Measurements from ENCODE around the gene FERD3L. TPM values are rescaled to one million over a fixed set of nuclear protein-coding genes. Genes with fewer than 3 reads are reported as not detected.

Gene FERD3L
- total RNA-seq, 5 donors from 2014 or later (not counting 1 experiment from before 2014, with no cell fraction given), result not detected

DNA sequence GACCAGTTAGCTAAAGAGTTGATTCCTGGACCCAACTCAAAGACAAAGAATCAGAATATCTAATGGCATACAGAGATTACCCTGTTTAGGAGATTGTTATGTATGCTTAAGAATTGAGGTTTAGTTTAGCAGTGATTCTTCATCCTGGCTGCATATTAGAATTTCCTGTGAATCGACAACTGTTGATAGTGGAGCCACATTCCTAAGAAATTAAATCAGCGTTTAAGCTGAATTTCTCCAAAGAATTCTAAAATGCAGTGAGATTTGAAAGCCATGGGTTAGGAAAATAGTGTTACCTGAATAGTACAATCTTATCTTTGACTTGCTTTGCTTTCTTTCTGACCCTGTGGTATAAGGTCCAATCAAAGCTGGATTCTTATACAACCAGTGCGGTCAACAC lies 16.4 kb upstream of the FERD3L start:
- DNase-seq (no peak), ATAC-seq (replicated peaks in 1 of 4) (no peak)
- Mint-ChIP-seq H3K4me1 (no peaks in the 10 kb centered on the region), H3K27me3 (no peaks in the 10 kb centered on the region), H3K27ac (no peak overlapping the region), H3K9me3 (peaks cover 0 to 12% (median 6%) of the 10 kb centered on the region in 3 donors), H3K36me3 (no peaks in the 10 kb centered on the region), H3K4me3 (no peak overlapping the region)
- ChIA-PET CTCF (no interaction called here), POLR2A (no interaction called here)
- no peaks in the 10 kb centered on the region for H3K4me1 ChIP-seq (ENCODE audit: control insufficient read depth in 1 of 2, extremely low read depth in 1 of 2, insufficient read depth in 2 of 2, low read length in 2 of 2)
- H3K27ac ChIP-seq (ENCODE audit: low read length), result no peak overlapping the region
- H3K36me3 ChIP-seq (ENCODE audit: control insufficient read depth in 2 of 2, extremely low read depth in 1 of 2, insufficient read depth in 1 of 2, low read length in 1 of 2), result no peaks in the 10 kb centered on the region
- no peak overlapping the region for H3K4me3 ChIP-seq (ENCODE audit: control insufficient read depth in 1 of 2, extremely low read depth in 1 of 2, low read length in 1 of 2)
- H3K9me3 ChIP-seq, result no peaks in the 10 kb centered on the region
- H3K27me3 ChIP-seq (replicated peaks in 1 of 2; ENCODE audit: control insufficient read depth in 2 of 2, extremely low read depth in 1 of 2, insufficient read depth in 2 of 2, low read length in 1 of 2), result no peaks in the 10 kb centered on the region
- WGBS (ENCODE audit: insufficient coverage), result 100% methylated on average over 1 of the region's 3 CpGs

DNA sequence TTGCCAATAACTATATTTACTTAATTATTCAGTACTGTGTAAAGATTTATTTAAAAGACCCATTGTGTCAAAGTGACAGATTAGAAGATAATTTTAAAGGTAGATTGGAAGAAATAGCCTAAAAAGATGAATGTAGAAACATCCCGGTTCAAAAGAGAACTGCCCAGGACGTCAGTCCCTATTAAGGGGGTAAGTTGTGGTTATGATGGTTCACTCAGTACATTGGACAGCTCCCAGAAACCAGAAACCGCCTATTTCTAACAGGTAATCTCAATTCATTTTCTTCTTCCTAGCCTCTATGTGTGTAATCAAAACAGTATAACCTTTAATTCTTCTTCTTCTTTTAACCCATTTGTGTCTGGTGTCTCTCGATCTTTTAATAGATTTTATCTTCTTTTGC lies 1.5 kb upstream of the FERD3L start:
- POLR2A ChIA-PET, result no interaction called here

DNA sequence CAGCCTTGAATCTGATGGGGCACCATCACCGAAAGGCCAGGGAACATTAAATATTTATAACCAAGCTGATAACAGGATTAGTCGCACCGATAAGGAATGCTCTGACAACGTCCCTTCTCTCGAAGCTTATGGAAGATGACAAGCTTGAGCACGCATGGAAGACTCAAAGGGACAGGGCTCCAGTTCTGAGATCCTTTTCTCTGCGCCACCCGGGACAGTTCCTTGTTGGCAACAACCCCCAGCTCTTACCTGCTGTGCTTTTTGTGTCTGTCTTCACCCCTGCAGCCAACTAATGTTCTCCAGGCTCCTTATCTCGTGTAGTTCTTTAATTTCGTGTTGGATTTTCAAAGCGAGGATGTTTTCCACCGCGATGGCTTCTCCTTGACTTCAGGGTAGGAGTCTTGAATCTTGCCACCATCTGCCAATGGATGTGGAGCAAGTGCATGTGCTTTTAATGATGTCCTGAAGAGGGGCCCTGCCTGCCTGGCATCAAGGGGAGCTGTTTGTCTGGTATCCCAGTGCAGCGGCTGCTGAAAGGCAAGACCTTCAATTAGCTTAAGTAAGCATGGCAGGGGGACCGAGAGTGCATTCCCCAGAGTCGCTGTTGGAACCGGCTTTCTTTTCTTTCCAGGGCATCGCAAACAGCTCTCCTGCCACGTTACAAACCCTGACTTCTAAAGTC lies 354 bp upstream of the FERD3L start:
- Mint-ChIP-seq H3K27ac (no peak overlapping the region), H3K4me1 (no peaks in the 10 kb centered on the region), H3K4me3 (no peak overlapping the region), H3K27me3 (peaks cover 35 to 43% of the 10 kb centered on the region in 2 donors), H3K9me3 (peaks cover 4 to 8% (median 4%) of the 10 kb centered on the region in 3 donors), H3K36me3 (no peaks in the 10 kb centered on the region)
- Histone ChIP-seq H3K36me3 (ENCODE audit: control insufficient read depth in 2 of 2, extremely low read depth in 1 of 2, insufficient read depth in 1 of 2, low read length in 1 of 2) (no peaks in the 10 kb centered on the region), H3K9me3 (no peaks in the 10 kb centered on the region), H3K4me1 (ENCODE audit: control insufficient read depth in 1 of 2, extremely low read depth in 1 of 2, insufficient read depth in 2 of 2, low read length in 2 of 2) (no peaks in the 10 kb centered on the region), H3K4me3 (ENCODE audit: control insufficient read depth in 1 of 2, extremely low read depth in 1 of 2, low read length in 1 of 2) (no peak overlapping the region), H3K27me3 (replicated peaks in 1 of 2; ENCODE audit: control insufficient read depth in 2 of 2, extremely low read depth in 1 of 2, insufficient read depth in 2 of 2, low read length in 1 of 2) (peaks cover 16 to 29% of the 10 kb centered on the region in 2 experiments), H3K27ac (ENCODE audit: low read length) (no peak overlapping the region)
- DNase-seq (no peak), ATAC-seq (replicated peaks in 1 of 4) (no peak)
- ChIA-PET POLR2A (no interaction called here), CTCF (interaction anchor here in 1 of 2 donors (0.6 kb wide), 1 partner anchor 188 kb away, joined by 3 read pairs; no protein-coding TSS in a partner anchor)
- WGBS (ENCODE audit: insufficient coverage), result 8% methylated on average over 17 of the region's 19 CpGs

More for the DNA sequence above, 1.5 kb upstream of the FERD3L start:
- Histone ChIP-seq H3K27me3 (replicated peaks in 1 of 2; ENCODE audit: control insufficient read depth in 2 of 2, extremely low read depth in 1 of 2, insufficient read depth in 2 of 2, low read length in 1 of 2) (peaks cover 16 to 29% of the 10 kb centered on the region in 2 experiments), H3K4me1 (ENCODE audit: control insufficient read depth in 1 of 2, extremely low read depth in 1 of 2, insufficient read depth in 2 of 2, low read length in 2 of 2) (no peaks in the 10 kb centered on the region), H3K36me3 (ENCODE audit: control insufficient read depth in 2 of 2, extremely low read depth in 1 of 2, insufficient read depth in 1 of 2, low read length in 1 of 2) (no peaks in the 10 kb centered on the region), H3K4me3 (ENCODE audit: control insufficient read depth in 1 of 2, extremely low read depth in 1 of 2, low read length in 1 of 2) (no peak overlapping the region), H3K9me3 (no peaks in the 10 kb centered on the region), H3K27ac (ENCODE audit: low read length) (no peak overlapping the region)
- no peak overlapping the region for H3K27ac Mint-ChIP-seq
- no peaks in the 10 kb centered on the region for H3K36me3 Mint-ChIP-seq
- H3K4me3 Mint-ChIP-seq, result no peak overlapping the region
- no peak for ATAC-seq (replicated peaks in 1 of 4)
- no CpG with 5 or more reads among the region's 4 CpGs for WGBS (ENCODE audit: insufficient coverage)
- no peaks in the 10 kb centered on the region for H3K4me1 Mint-ChIP-seq
- H3K9me3 Mint-ChIP-seq, result peaks cover 4 to 10% (median 7%) of the 10 kb centered on the region in 3 donors
- CTCF ChIA-PET, result no interaction called here
- H3K27me3 Mint-ChIP-seq, result peaks cover 35 to 43% of the 10 kb centered on the region in 2 donors
- DNase-seq, result no peak

DNA sequence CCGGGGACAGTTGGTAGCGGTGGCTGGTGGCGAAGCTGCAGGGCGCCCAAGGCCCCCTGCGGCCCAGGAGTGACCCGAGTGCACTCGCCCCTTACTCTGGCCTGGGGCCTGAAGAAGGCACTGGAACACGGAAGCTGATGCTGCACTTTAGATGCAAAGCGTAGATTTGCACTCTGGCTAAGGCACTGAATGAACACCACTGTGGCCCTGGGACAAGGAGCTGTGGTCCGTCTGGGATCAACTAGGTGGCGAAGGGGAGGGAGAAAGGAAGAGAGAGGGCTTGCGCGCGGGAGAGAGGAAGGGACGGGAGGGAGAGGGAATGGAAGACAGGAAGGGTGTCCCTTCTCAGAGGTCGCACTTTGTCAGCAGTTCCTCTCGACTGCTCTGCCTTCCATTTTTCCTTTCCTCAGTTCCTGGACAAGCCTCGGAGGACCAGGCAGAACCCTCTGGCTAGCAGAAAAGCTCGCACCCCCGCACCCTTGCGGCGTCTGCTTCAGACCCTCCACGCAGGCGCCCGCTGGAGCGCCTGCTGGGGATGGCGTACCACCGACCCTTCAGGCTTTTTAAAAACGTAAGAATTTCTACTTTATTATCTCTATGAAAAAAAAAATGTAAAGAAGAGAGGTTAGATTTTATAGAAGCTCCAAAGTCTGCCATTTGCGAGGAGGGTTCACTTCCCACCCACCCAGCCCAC lies 1.2 kb downstream of the FERD3L start:
- DNase-seq (no peak), ATAC-seq (replicated peaks in 1 of 4) (no peak)
- Histone ChIP-seq H3K4me3 (ENCODE audit: control insufficient read depth in 1 of 2, extremely low read depth in 1 of 2, low read length in 1 of 2) (no peak overlapping the region), H3K36me3 (ENCODE audit: control insufficient read depth in 2 of 2, extremely low read depth in 1 of 2, insufficient read depth in 1 of 2, low read length in 1 of 2) (no peaks in the 10 kb centered on the region), H3K9me3 (no peaks in the 10 kb centered on the region), H3K27me3 (replicated peaks in 1 of 2; ENCODE audit: control insufficient read depth in 2 of 2, extremely low read depth in 1 of 2, insufficient read depth in 2 of 2, low read length in 1 of 2) (peaks cover 16 to 29% of the 10 kb centered on the region in 2 experiments), H3K4me1 (ENCODE audit: control insufficient read depth in 1 of 2, extremely low read depth in 1 of 2, insufficient read depth in 2 of 2, low read length in 2 of 2) (no peaks in the 10 kb centered on the region), H3K27ac (ENCODE audit: low read length) (no peak overlapping the region)
- peaks cover 4 to 8% (median 4%) of the 10 kb centered on the region in 3 donors for H3K9me3 Mint-ChIP-seq
- WGBS (ENCODE audit: insufficient coverage), result 8% methylated on average over 23 of the region's 30 CpGs
- peaks cover 35 to 43% of the 10 kb centered on the region in 2 donors for H3K27me3 Mint-ChIP-seq
- H3K27ac Mint-ChIP-seq, result no peak overlapping the region
- H3K4me3 Mint-ChIP-seq, result no peak overlapping the region
- ChIA-PET CTCF (interaction anchor here in 1 of 2 donors (0.6 kb wide), 1 partner anchor 1641 kb away, joined by 3 read pairs; no protein-coding TSS in a partner anchor), POLR2A (no interaction called here)
- no peaks in the 10 kb centered on the region for H3K4me1 Mint-ChIP-seq
- H3K36me3 Mint-ChIP-seq, result no peaks in the 10 kb centered on the region

DNA sequence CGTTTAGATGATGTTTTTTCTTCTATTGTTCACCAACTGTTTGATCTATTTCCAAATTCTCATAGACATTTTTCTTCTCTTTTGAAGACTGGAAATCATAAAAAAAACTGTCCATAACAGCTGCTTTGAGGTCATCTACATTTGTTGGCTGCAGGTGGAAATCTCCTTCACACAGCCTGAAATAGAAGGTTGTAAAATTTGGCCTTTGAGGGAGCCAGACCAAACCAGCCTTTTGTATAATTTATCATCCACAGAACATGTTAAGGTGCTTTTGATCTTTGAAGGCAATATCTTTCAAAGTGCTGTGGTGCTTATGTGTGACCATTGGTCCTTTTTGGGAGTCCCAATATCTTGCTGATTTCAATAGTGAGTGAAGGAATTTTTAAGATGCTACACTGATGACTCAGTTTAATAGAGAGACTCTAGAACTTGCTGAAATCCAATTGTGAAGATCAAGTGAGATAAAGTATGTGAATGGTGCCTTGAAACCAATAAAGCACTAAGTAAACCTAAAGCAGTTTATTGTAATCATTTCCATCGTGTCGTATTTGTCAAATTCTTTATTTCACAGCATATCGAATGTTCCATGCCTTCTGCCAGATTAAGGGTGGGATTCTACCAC lies 5.4 kb downstream of the FERD3L start:
- Mint-ChIP-seq H3K27ac (no peak overlapping the region), H3K36me3 (no peaks in the 10 kb centered on the region), H3K4me3 (no peak overlapping the region), H3K4me1 (no peaks in the 10 kb centered on the region), H3K27me3 (peaks cover 16 to 19% of the 10 kb centered on the region in 2 donors), H3K9me3 (peaks cover 0 to 4% (median 4%) of the 10 kb centered on the region in 3 donors)
- 100% methylated on average over 1 of the region's 4 CpGs for WGBS (ENCODE audit: insufficient coverage)
- no peaks in the 10 kb centered on the region for H3K4me1 ChIP-seq (ENCODE audit: control insufficient read depth in 1 of 2, extremely low read depth in 1 of 2, insufficient read depth in 2 of 2, low read length in 2 of 2)
- CTCF ChIA-PET, result no interaction called here
- POLR2A ChIA-PET, result no interaction called here
- no peak overlapping the region for H3K4me3 ChIP-seq (ENCODE audit: control insufficient read depth in 1 of 2, extremely low read depth in 1 of 2, low read length in 1 of 2)
- H3K36me3 ChIP-seq (ENCODE audit: control insufficient read depth in 2 of 2, extremely low read depth in 1 of 2, insufficient read depth in 1 of 2, low read length in 1 of 2), result no peaks in the 10 kb centered on the region
- H3K27me3 ChIP-seq (replicated peaks in 1 of 2; ENCODE audit: control insufficient read depth in 2 of 2, extremely low read depth in 1 of 2, insufficient read depth in 2 of 2, low read length in 1 of 2), result peaks cover 6 to 14% of the 10 kb centered on the region in 2 experiments
- no peak for ATAC-seq (replicated peaks in 1 of 4)
- DNase-seq, result no peak
- H3K27ac ChIP-seq (ENCODE audit: low read length), result no peak overlapping the region
- no peaks in the 10 kb centered on the region for H3K9me3 ChIP-seq

DNA sequence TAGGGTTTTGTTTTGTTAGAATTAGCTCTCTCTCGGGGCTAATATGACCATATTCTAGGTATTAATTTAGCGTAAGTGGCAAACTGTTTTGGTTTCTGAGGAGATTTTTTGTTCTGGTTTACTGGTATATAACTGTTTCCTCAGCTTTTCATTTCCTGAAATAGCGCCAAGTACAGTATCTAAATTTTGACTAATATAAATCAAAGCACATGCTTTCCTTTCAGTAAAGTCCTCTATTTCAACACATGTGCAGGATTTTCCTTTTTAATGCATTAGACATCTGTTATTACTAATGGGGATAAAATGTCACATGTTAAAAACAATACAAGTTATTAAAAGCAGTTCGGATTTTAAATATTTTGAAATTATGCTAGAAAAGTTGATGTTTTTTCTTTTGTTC lies 11.3 kb downstream of the FERD3L start:
- Mint-ChIP-seq H3K9me3 (peaks cover 0 to 4% (median 2%) of the 10 kb centered on the region in 3 donors), H3K27ac (no peak overlapping the region), H3K27me3 (no peaks in the 10 kb centered on the region), H3K4me3 (no peak overlapping the region), H3K4me1 (no peaks in the 10 kb centered on the region), H3K36me3 (no peaks in the 10 kb centered on the region)
- no peaks in the 10 kb centered on the region for H3K9me3 ChIP-seq
- H3K4me3 ChIP-seq (ENCODE audit: control insufficient read depth in 1 of 2, extremely low read depth in 1 of 2, low read length in 1 of 2), result no peak overlapping the region
- CTCF ChIA-PET, result no interaction called here
- H3K27me3 ChIP-seq (replicated peaks in 1 of 2; ENCODE audit: control insufficient read depth in 2 of 2, extremely low read depth in 1 of 2, insufficient read depth in 2 of 2, low read length in 1 of 2), result peaks cover 0 to 2% of the 10 kb centered on the region in 2 experiments
- POLR2A ChIA-PET, result no interaction called here
- no peak overlapping the region for H3K27ac ChIP-seq (ENCODE audit: low read length)
- DNase-seq (no peak), ATAC-seq (replicated peaks in 1 of 4) (no peak)
- no peaks in the 10 kb centered on the region for H3K4me1 ChIP-seq (ENCODE audit: control insufficient read depth in 1 of 2, extremely low read depth in 1 of 2, insufficient read depth in 2 of 2, low read length in 2 of 2)
- WGBS (ENCODE audit: insufficient coverage), result no CpG with 5 or more reads among the region's 4 CpGs
- no peaks in the 10 kb centered on the region for H3K36me3 ChIP-seq (ENCODE audit: control insufficient read depth in 2 of 2, extremely low read depth in 1 of 2, insufficient read depth in 1 of 2, low read length in 1 of 2)

All from T-cell (primary cell).